Trophoblast cell (in vitro differentiated cells and primary cell): Measurements from ENCODE around the gene XBP1.
A peak's percentile ranks its signal among the peaks of the same experiment; 100 is the strongest.

Source experiments
- DNase-seq, 2 donors: peaks; one replicate each; pipeline ENCODE4 v3.0.0-alpha.2; 2016
- H2AFZ ChIP-seq: 2 replicates; pipeline ENCODE4 v1.6.1; 2013; ENCODE audit warnings: low read length, moderate library complexity, mild to moderate bottlenecking; ENCODE audit not compliant: insufficient read depth, poor library complexity
- H2AK5ac ChIP-seq: 2 replicates; pipeline ENCODE4 v1.6.1; 2013; ENCODE audit warnings: mild to moderate bottlenecking, low read length
- H2BK120ac ChIP-seq: 2 replicates; pipeline ENCODE4 v1.6.1; 2013; ENCODE audit warnings: low read length, mild to moderate bottlenecking, moderate library complexity; ENCODE audit not compliant: insufficient read depth, poor library complexity
- H2BK12ac ChIP-seq: 2 replicates; pipeline ENCODE4 v1.6.1; 2013; ENCODE audit warnings: mild to moderate bottlenecking, low read length, moderate library complexity
- H2BK5ac ChIP-seq: 2 replicates; pipeline ENCODE4 v1.6.1; 2013; ENCODE audit warnings: low read length, low read depth, moderate library complexity, mild to moderate bottlenecking; ENCODE audit not compliant: poor library complexity
- H3K14ac ChIP-seq: 2 replicates; pipeline ENCODE4 v1.6.1; 2013; ENCODE audit warnings: mild to moderate bottlenecking, low read length
- H3K18ac ChIP-seq: 2 replicates; pipeline ENCODE4 v1.6.1; 2013; ENCODE audit warnings: mild to moderate bottlenecking, low read length
- H3K23ac ChIP-seq: 2 replicates; pipeline ENCODE4 v1.6.1; 2013; ENCODE audit warnings: low read length
- H3K27ac ChIP-seq: 2 replicates; pipeline ENCODE4 v1.5.1; 2013; ENCODE audit warnings: low read depth, mild to moderate bottlenecking, inconsistent platforms, low read length, moderate library complexity
- H3K27me3 ChIP-seq: 2 replicates; pipeline ENCODE4 v1.6.1; 2013; ENCODE audit warnings: inconsistent platforms, mild to moderate bottlenecking, low read length, moderate library complexity; ENCODE audit not compliant: insufficient read depth
- H3K36me3 ChIP-seq, 2 experiments: 1 replicate in 1 of 2; 2 replicates in 1 of 2; pipeline ENCODE4 v1.6.1; 2013; ENCODE audit warnings: low read length in 2 of 2, mild to moderate bottlenecking in 2 of 2, moderate library complexity in 1 of 2; ENCODE audit not compliant: insufficient read depth in 2 of 2, control insufficient read depth in 1 of 2
- H3K4ac ChIP-seq: 2 replicates; pipeline ENCODE4 v1.6.1; 2013; ENCODE audit warnings: low read depth, mild to moderate bottlenecking, low read length, moderate library complexity
- H3K4me1 ChIP-seq, 2 experiments: 1 replicate in 1 of 2; 2 replicates in 1 of 2; pipeline ENCODE4 v1.6.1; 2013; ENCODE audit warnings: low read length in 2 of 2, mild to moderate bottlenecking in 2 of 2, moderate library complexity in 1 of 2; ENCODE audit not compliant: insufficient read depth in 2 of 2, control insufficient read depth in 1 of 2
- H3K4me2 ChIP-seq: 2 replicates; pipeline ENCODE4 v1.6.1; 2013; ENCODE audit warnings: inconsistent platforms, mild to moderate bottlenecking, low read length, moderate library complexity
- H3K4me3 ChIP-seq: 2 replicates; pipeline ENCODE4 v1.5.1; 2013; ENCODE audit warnings: mild to moderate bottlenecking, low read depth, low read length, inconsistent platforms
- H3K79me1 ChIP-seq: one replicate; pipeline ENCODE4 v1.6.1; 2013; ENCODE audit warnings: low read length
- H3K79me2 ChIP-seq: 2 replicates; pipeline ENCODE4 v1.6.1; 2013; ENCODE audit warnings: low read length, mild to moderate bottlenecking; ENCODE audit not compliant: control insufficient read depth, insufficient read depth, poor library complexity
- H3K9ac ChIP-seq: 2 replicates; pipeline ENCODE4 v1.6.1; 2013; ENCODE audit warnings: mild to moderate bottlenecking, low read length
- H3K9me3 ChIP-seq: 2 replicates; pipeline ENCODE4 v1.6.1; 2013; ENCODE audit warnings: low read depth, mild to moderate bottlenecking, control low read depth, inconsistent platforms, low read length; ENCODE audit not compliant: insufficient read depth
- H4K12ac ChIP-seq: 2 replicates; pipeline ENCODE4 v1.6.1; 2013; ENCODE audit warnings: low read depth, mild to moderate bottlenecking, low read length, moderate library complexity
- H4K8ac ChIP-seq: 2 replicates; pipeline ENCODE4 v1.6.1; 2013; ENCODE audit warnings: low read depth, mild to moderate bottlenecking, low read length, moderate library complexity
- H4K91ac ChIP-seq: one replicate; pipeline ENCODE4 v1.6.1; 2013; ENCODE audit warnings: low read depth, mild to moderate bottlenecking, low read length, moderate library complexity
- WGBS: extraction: QIAGEN DNeasy Blood & Tissue Kit; methylation state at CpG from one replicate; pipeline ENCODE4 v1.1.7; 2013; ENCODE audit warnings: missing lambda C conversion rate; ENCODE audit not compliant: insufficient read length, insufficient coverage; ENCODE audit errors: extremely low coverage; 5-methylcytosine and 5-hydroxymethylcytosine counted together

The XBP1 gene

DNA sequence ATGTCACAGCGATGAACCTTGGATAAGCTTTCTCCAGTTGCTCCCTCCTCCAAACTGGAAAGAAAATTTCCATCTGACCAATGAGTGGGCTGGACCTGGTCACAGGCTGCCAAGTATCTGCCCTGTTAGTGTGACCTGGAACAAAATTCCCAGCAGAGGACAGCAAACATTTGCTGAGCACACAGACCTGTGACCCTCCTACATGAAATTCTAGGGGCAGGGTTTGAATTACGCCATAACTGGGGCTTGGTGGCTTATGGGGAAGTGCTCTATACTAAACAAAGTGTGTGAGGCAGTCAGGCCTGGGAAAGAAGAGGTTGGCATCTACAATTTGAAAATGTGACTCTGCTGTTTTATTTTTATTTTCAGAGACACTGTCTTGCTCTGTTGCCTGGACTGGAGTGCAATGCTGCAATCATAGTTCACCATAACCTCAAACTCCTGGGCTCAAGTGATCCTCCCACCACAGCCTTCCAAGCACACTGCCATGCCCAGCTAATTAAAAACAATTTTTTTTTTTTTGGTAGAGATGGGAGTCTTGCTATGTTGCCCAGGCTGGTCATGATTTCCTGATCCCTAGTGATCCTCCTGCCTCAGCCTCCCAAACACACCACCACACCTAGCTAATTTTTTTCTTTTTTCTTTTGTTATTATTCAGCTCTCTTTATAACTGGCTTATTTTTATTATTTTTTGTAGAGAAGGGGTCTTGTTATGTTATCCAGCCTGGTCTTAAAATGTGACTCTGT is 13.6 kb upstream of the XBP1 start:
- Histone ChIP-seq H3K4me1 (peaks cover 4 to 6% of the 10 kb centered on the region in 2 experiments), H4K12ac (no peak overlapping the region), H3K18ac (no peak overlapping the region), H4K91ac (no peak overlapping the region), H2AK5ac (no peak overlapping the region), H2BK5ac (no peak overlapping the region), H3K36me3 (no peaks in the 10 kb centered on the region), H3K23ac (no peak overlapping the region), H3K79me2 (no peaks in the 10 kb centered on the region), H3K9ac (no peak overlapping the region), H3K27ac (no peak overlapping the region), H3K4me3 (no peak overlapping the region), H3K4me2 (no peak overlapping the region), H2BK120ac (no peak overlapping the region), H3K9me3 (no peaks in the 10 kb centered on the region), H4K8ac (peak overlapping the region; percentile 57), H3K27me3 (no peaks in the 10 kb centered on the region), H2BK12ac (no peak overlapping the region), H2AFZ (no peak overlapping the region), H3K4ac (no peak overlapping the region), H3K79me1 (peaks cover 6% of the 10 kb centered on the region), H3K14ac (peak overlapping the region; percentile 64)
- WGBS: no CpG with 5 or more reads among the region's 2 CpGs
- peak in 1 of 2 donors; percentile 25 for DNase-seq

GRCh38 chr22:28812516-28812915 is 12.1 kb upstream of the XBP1 start:
- Histone ChIP-seq H3K9me3 (no peaks in the 10 kb centered on the region), H3K4ac (no peak overlapping the region), H2BK12ac (no peak overlapping the region), H3K36me3 (no peaks in the 10 kb centered on the region), H2BK5ac (no peak overlapping the region), H2AFZ (no peak overlapping the region), H3K79me2 (no peaks in the 10 kb centered on the region), H2BK120ac (no peak overlapping the region), H3K14ac (no peak overlapping the region), H3K9ac (no peak overlapping the region), H3K79me1 (peaks cover 6% of the 10 kb centered on the region), H3K4me1 (peaks cover 3 to 7% of the 10 kb centered on the region in 2 experiments), H4K91ac (no peak overlapping the region), H4K12ac (no peak overlapping the region), H3K23ac (no peak overlapping the region), H3K18ac (no peak overlapping the region), H2AK5ac (no peak overlapping the region), H3K4me2 (no peak overlapping the region), H3K27ac (no peak overlapping the region), H3K4me3 (no peak overlapping the region), H4K8ac (no peak overlapping the region), H3K27me3 (no peaks in the 10 kb centered on the region)
- WGBS: no CpG with 5 or more reads among the region's 5 CpGs
- no peak for DNase-seq

DNA sequence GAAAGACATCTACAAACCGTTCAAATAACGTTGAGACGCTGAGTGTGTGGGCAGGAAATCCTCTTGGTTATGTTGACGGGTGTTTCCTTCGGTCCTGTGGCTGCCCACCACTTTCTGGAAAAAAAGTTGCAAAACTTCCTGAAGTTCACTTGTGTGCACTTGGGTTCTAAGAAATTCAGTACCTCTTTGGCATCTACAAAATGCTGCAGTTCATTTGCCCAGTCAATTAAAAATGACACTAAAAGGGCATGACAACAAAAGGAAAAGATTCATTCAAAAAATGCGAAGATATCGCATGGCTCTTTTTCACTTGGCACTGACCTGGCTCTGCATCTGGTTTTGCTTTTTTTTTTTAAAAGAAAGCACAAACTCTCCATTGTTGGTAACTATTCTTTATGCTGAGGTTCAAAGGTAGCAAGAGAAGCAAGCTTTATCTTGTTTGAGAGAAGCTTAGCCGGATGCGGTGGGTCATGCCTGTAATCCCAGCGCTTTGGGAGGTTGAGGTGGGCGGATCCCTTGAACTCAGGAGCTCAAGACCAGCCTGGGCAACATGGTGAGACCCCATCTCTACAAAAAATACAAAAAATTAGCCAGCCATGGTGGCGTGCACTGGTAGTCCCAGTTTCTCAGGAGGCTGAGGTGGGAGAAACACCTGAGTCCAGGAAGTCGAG is 10.6 kb upstream of the XBP1 start:
- Histone ChIP-seq H3K27ac (no peak overlapping the region), H4K91ac (no peak overlapping the region), H3K27me3 (no peaks in the 10 kb centered on the region), H3K4me2 (no peak overlapping the region), H3K9me3 (no peaks in the 10 kb centered on the region), H2BK120ac (no peak overlapping the region), H2BK12ac (no peak overlapping the region), H3K79me1 (peaks cover 6% of the 10 kb centered on the region), H4K12ac (no peak overlapping the region), H4K8ac (no peak overlapping the region), H2AFZ (no peak overlapping the region), H2BK5ac (no peak overlapping the region), H3K14ac (no peak overlapping the region), H3K79me2 (no peaks in the 10 kb centered on the region), H3K4me3 (no peak overlapping the region), H3K4me1 (peaks cover 3 to 15% of the 10 kb centered on the region in 2 experiments), H2AK5ac (no peak overlapping the region), H3K9ac (no peak overlapping the region), H3K36me3 (no peaks in the 10 kb centered on the region), H3K18ac (no peak overlapping the region), H3K4ac (no peak overlapping the region), H3K23ac (no peak overlapping the region)
- no CpG with 5 or more reads among the region's 13 CpGs for WGBS
- no peak for DNase-seq

DNA sequence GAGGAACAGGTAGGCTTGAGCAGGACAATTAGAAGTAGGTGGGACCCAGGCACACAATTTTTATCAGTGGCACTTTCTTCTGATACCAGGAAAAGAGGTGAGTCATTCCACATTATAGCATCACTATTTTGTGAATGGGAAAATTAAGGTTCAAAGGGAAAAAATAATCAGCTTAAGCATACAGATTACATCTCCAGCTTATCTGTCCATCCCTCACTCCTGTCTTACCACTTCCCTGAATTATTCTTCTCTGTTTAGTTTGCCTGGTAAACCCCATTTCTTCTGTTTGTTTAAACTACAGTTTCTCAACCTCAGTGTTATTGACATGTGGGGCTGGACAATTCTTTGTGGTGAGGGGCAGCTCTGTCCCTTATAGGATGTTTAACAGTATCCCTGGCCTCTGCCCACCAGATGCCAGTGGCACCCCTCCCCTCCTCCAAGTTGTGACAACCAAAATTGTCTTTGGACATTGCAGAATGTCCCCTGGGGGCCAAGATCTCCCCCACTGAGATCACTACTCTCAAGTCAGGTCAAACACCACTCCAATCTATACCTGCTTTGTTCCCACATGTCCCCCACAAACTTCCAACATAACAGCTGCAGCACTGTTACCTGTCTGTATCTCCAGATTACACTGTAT is 8.5 kb upstream of the XBP1 start:
- Histone ChIP-seq H4K12ac (no peak overlapping the region), H3K4me2 (no peak overlapping the region), H3K79me2 (no peaks in the 10 kb centered on the region), H3K4ac (no peak overlapping the region), H3K14ac (peak overlapping the region; percentile 26), H3K36me3 (no peaks in the 10 kb centered on the region), H4K8ac (no peak overlapping the region), H3K23ac (no peak overlapping the region), H4K91ac (peak overlapping the region; percentile 34), H3K4me1 (peaks cover 3 to 14% of the 10 kb centered on the region in 2 experiments), H3K27me3 (no peaks in the 10 kb centered on the region), H3K27ac (no peak overlapping the region), H2BK12ac (no peak overlapping the region), H2AK5ac (no peak overlapping the region), H3K79me1 (peaks cover 3% of the 10 kb centered on the region), H3K4me3 (no peak overlapping the region), H2BK120ac (no peak overlapping the region), H3K9me3 (no peaks in the 10 kb centered on the region), H3K9ac (no peak overlapping the region), H3K18ac (no peak overlapping the region), H2BK5ac (no peak overlapping the region), H2AFZ (no peak overlapping the region)
- DNase-seq: peak in 1 of 2 donors; percentile 47
